Naive thymus-derived CD4-positive, alpha-beta T cell (primary cell): ENCODE measurements around the gene NCAM2. TPM values are rescaled to one million over a fixed set of nuclear protein-coding genes. Genes with fewer than 3 reads are reported as not detected.

ENCODE experiments used
- ATAC-seq: fragments of 150-1000 bp; cut with Tn5 transposase; 2 replicates; pipeline ENCODE4 v1.10.0; 2021; ENCODE audit warnings: mild to moderate bottlenecking, moderate library complexity
- CTCF ChIA-PET: fragments of 350-600 bp; sonication (Branson Sonifier 250); formaldehyde crosslinking; loops from one replicate; lab custom pipeline; 2021; ENCODE audit warnings: antibody characterized with exemption; lab: Charles Lee
- POLR2A ChIA-PET: fragments of 350-600 bp; sonication (Branson Sonifier 250); formaldehyde crosslinking; loops from one replicate; lab custom pipeline; 2021; ENCODE audit warnings: antibody characterized with exemption, inconsistent platforms; lab: Charles Lee
- DNase-seq, 9 donors: peaks; one replicate each; pipeline versions ENCODE4 v3.0.0 to v3.0.0-alpha.2; 2020 to 2022; ENCODE audit warnings: mixed read lengths in 1 of 9
- H3K27ac ChIP-seq: one replicate; pipeline ENCODE4 v1.7.0; 2013; ENCODE audit warnings: mild to moderate bottlenecking, low read depth, low read length, moderate library complexity
- H3K27me3 ChIP-seq, 2 donors: one replicate each; pipeline ENCODE4 v1.7.0; 2013; ENCODE audit warnings: low read length in 2 of 2, mild to moderate bottlenecking in 2 of 2, moderate library complexity in 2 of 2; ENCODE audit not compliant: control insufficient read depth in 2 of 2, insufficient read depth in 2 of 2
- H3K36me3 ChIP-seq, 3 experiments: 1 replicate in 2 of 3; 2 replicates in 1 of 3; pipeline ENCODE4 v1.7.0; 2013; ENCODE audit warnings: low read length in 3 of 3, mild to moderate bottlenecking in 3 of 3, moderate library complexity in 1 of 3; ENCODE audit not compliant: insufficient read depth in 3 of 3, control insufficient read depth in 2 of 3
- H3K4me1 ChIP-seq, 2 donors: one replicate each; pipeline ENCODE4 v1.7.0; 2013; ENCODE audit warnings: low read length in 2 of 2, mild to moderate bottlenecking in 2 of 2, moderate library complexity in 1 of 2; ENCODE audit not compliant: control insufficient read depth in 2 of 2, insufficient read depth in 2 of 2
- H3K4me3 ChIP-seq: 2 replicates; pipeline ENCODE4 v1.7.0; 2013; ENCODE audit warnings: mild to moderate bottlenecking, low read length
- H3K9me3 ChIP-seq, 3 experiments: 1 replicate in 2 of 3; 2 replicates in 1 of 3; pipeline ENCODE4 v1.7.0; 2013; ENCODE audit warnings: low read length in 3 of 3; ENCODE audit not compliant: control insufficient read depth in 2 of 3
- H3K27ac Mint-ChIP-seq, 9 donors: one replicate each; pipeline ENCODE4 v1.8.0; 2020 to 2022; ENCODE audit warnings: mixed read lengths in 9 of 9, mild to moderate bottlenecking in 8 of 9, moderate library complexity in 5 of 9, inconsistent platforms in 2 of 9
- H3K27me3 Mint-ChIP-seq, 5 donors: one replicate each; pipeline ENCODE4 v1.8.0; 2021 to 2022; ENCODE audit warnings: mixed read lengths in 5 of 5, mild to moderate bottlenecking in 1 of 5
- H3K36me3 Mint-ChIP-seq, 5 donors: one replicate each; pipeline ENCODE4 v1.8.0; 2020 to 2022; ENCODE audit warnings: mixed read lengths in 5 of 5, mild to moderate bottlenecking in 3 of 5, inconsistent platforms in 1 of 5
- H3K4me1 Mint-ChIP-seq, 7 donors: one replicate each; pipeline ENCODE4 v1.8.0; 2020 to 2022; ENCODE audit warnings: mixed read lengths in 7 of 7, mild to moderate bottlenecking in 3 of 7, inconsistent platforms in 1 of 7
- H3K4me3 Mint-ChIP-seq, 10 donors: one replicate each; pipeline ENCODE4 v1.8.0; 2020 to 2022; ENCODE audit warnings: mild to moderate bottlenecking in 10 of 10, mixed read lengths in 10 of 10, moderate library complexity in 6 of 10, inconsistent platforms in 2 of 10
- H3K9me3 Mint-ChIP-seq, 11 donors: one replicate each; pipeline ENCODE4 v1.8.0; 2020 to 2022; ENCODE audit warnings: mixed read lengths in 11 of 11, mild to moderate bottlenecking in 4 of 11, inconsistent platforms in 1 of 11, moderate library complexity in 1 of 11
- intact Hi-C, 2 donors: fragments of 100-400 bp; cut with micrococcal nuclease; formaldehyde crosslinking; loops; one replicate each; pipeline ENCODE4 v1.15.1; 2023
- polyA plus RNA-seq, 2 donors: library from polyadenylated mRNA; unstranded; fragments of 300-500 nt; fragmentation: Illumina TruSeq; gene quantifications; one replicate each; pipeline ENCODE4 v1.2.3, GENCODE V29; 2021
- total RNA-seq, 6 experiments: library from RNA in 5 of 6; stranded (reverse) in 5 of 6; gene quantifications; 1 replicate in 5 of 6; 2 replicates in 1 of 6; pipeline ENCODE4 v1.2.3 and lab custom pipeline; 2021 to 2026

Gene NCAM2
- total and polyA plus RNA-seq, 7 experiments from 2014 or later = 0.07 TPM; not detected in 6

DNA sequence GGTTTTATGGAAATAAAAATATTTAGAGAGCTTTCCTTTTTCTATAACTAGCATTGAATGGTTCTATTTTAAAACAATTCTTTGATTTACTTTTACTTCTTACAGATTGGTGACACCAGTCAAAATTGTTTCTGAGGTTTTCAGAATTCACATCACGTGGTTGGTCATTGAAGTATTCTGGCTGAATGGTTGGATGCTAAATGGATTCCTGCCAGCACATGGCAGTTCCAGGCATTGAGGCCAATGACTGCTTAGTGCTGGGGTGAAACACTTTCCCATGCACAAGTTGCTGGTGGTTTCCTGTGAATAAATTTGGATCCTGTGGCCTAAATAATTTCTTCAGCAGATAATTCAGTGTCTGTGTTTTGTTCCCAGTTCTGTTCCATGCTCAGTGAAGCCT is 20.6 kb downstream of the NCAM2 start:
- no peaks in the 10 kb centered on the region for H3K4me1 ChIP-seq
- no peak for ATAC-seq
- DNase-seq = no peak
- no peaks in the 10 kb centered on the region for H3K27me3 Mint-ChIP-seq
- H3K9me3 Mint-ChIP-seq = peaks cover 0 to 7% (median 0%) of the 10 kb centered on the region in 11 donors
- no peak overlapping the region for H3K27ac Mint-ChIP-seq
- no peaks in the 10 kb centered on the region for H3K9me3 ChIP-seq
- POLR2A ChIA-PET = no interaction called here
- H3K4me3 ChIP-seq = no peak overlapping the region
- CTCF ChIA-PET = no interaction called here
- no peaks in the 10 kb centered on the region for H3K36me3 ChIP-seq
- H3K36me3 Mint-ChIP-seq = no peaks in the 10 kb centered on the region
- no peaks in the 10 kb centered on the region for H3K27me3 ChIP-seq
- intact Hi-C loops = no loop called here
- H3K4me3 Mint-ChIP-seq = no peak overlapping the region
- H3K4me1 Mint-ChIP-seq = no peaks in the 10 kb centered on the region
- no peak overlapping the region for H3K27ac ChIP-seq

- Histone ChIP-seq H3K9me3 (no peaks in the 10 kb centered on the region), H3K4me3 (no peak overlapping the region), H3K4me1 (no peaks in the 10 kb centered on the region), H3K36me3 (no peaks in the 10 kb centered on the region), H3K27ac (no peak overlapping the region), H3K27me3 (no peaks in the 10 kb centered on the region)
- Mint-ChIP-seq H3K27me3 (no peaks in the 10 kb centered on the region), H3K9me3 (peaks cover 0 to 7% (median 0%) of the 10 kb centered on the region in 11 donors), H3K27ac (no peak overlapping the region), H3K4me1 (no peaks in the 10 kb centered on the region), H3K4me3 (no peak overlapping the region), H3K36me3 (no peaks in the 10 kb centered on the region)
- DNase-seq (no peak), ATAC-seq (no peak)
- POLR2A ChIA-PET = no interaction called here
- intact Hi-C loops = no loop called here
- CTCF ChIA-PET = no interaction called here
Observed at GRCh38 chr21:21019681-21020080, 21.5 kb downstream of the NCAM2 start.

- Histone ChIP-seq H3K4me1 (no peaks in the 10 kb centered on the region), H3K4me3 (no peak overlapping the region), H3K9me3 (no peaks in the 10 kb centered on the region), H3K27me3 (peaks cover 0 to 3% of the 10 kb centered on the region in 2 donors), H3K27ac (no peak overlapping the region), H3K36me3 (no peaks in the 10 kb centered on the region)
- H3K27ac Mint-ChIP-seq = no peak overlapping the region
- H3K4me1 Mint-ChIP-seq = no peaks in the 10 kb centered on the region
- no peak overlapping the region for H3K4me3 Mint-ChIP-seq
- no peak for DNase-seq
- peaks cover 0 to 2% (median 0%) of the 10 kb centered on the region in 11 donors for H3K9me3 Mint-ChIP-seq
- no peak for ATAC-seq
- H3K27me3 Mint-ChIP-seq = no peaks in the 10 kb centered on the region
- CTCF ChIA-PET = no interaction called here
- POLR2A ChIA-PET = no interaction called here
- intact Hi-C loops = no loop called here
- H3K36me3 Mint-ChIP-seq = no peaks in the 10 kb centered on the region
Observed at GRCh38 chr21:21025742-21026141, 27.5 kb downstream of the NCAM2 start.

- POLR2A ChIA-PET = no interaction called here
Observed at GRCh38 chr21:21028275-21028820, 30.1 kb downstream of the NCAM2 start.

GRCh38 chr21:21029164-21029563 is 31.0 kb downstream of the NCAM2 start:
- no peaks in the 10 kb centered on the region for H3K9me3 Mint-ChIP-seq
- ChIA-PET POLR2A (no interaction called here), CTCF (no interaction called here)
- no peak overlapping the region for H3K27ac Mint-ChIP-seq
- no peaks in the 10 kb centered on the region for H3K9me3 ChIP-seq
- no peaks in the 10 kb centered on the region for H3K36me3 Mint-ChIP-seq
- DNase-seq (no peak), ATAC-seq (no peak)
- intact Hi-C loops = no loop called here
- H3K27me3 ChIP-seq = peaks cover 0 to 3% of the 10 kb centered on the region in 2 donors
- no peak overlapping the region for H3K4me3 Mint-ChIP-seq
- no peaks in the 10 kb centered on the region for H3K4me1 Mint-ChIP-seq
- no peaks in the 10 kb centered on the region for H3K36me3 ChIP-seq
- H3K4me3 ChIP-seq = no peak overlapping the region
- H3K4me1 ChIP-seq = no peaks in the 10 kb centered on the region
- H3K27ac ChIP-seq = no peak overlapping the region
- H3K27me3 Mint-ChIP-seq = no peaks in the 10 kb centered on the region

More at GRCh38 chr21:21028275-21028820, 30.1 kb downstream of the NCAM2 start:
- no peak for ATAC-seq
- H3K27me3 Mint-ChIP-seq = no peaks in the 10 kb centered on the region
- Histone ChIP-seq H3K9me3 (no peaks in the 10 kb centered on the region), H3K36me3 (no peaks in the 10 kb centered on the region), H3K4me3 (no peak overlapping the region), H3K4me1 (no peaks in the 10 kb centered on the region), H3K27me3 (peaks cover 0 to 3% of the 10 kb centered on the region in 2 donors), H3K27ac (no peak overlapping the region)
- H3K36me3 Mint-ChIP-seq = no peaks in the 10 kb centered on the region
- CTCF ChIA-PET = no interaction called here
- intact Hi-C loops = no loop called here
- no peak for DNase-seq
- no peaks in the 10 kb centered on the region for H3K9me3 Mint-ChIP-seq
- H3K4me1 Mint-ChIP-seq = no peaks in the 10 kb centered on the region
- no peak overlapping the region for H3K27ac Mint-ChIP-seq
- H3K4me3 Mint-ChIP-seq = no peak overlapping the region

DNA sequence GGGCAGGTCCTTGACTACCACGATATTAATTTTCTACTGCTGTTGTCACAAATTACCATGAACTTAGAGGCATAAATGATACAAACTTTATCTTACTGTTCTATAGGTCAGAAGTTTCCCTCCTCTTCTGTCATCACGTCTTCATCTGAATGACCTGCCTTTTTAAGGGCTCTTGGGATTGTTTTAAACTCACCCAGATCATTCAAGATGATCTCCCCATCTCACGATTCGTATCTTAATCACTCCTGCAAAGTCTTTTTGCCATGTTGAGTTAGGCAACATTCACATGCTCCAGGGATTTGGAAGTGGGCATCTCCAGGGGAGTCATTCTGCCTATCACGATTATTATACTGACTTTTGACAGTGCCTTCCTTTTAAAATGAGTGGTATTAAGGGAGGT is 32.1 kb downstream of the NCAM2 start:
- Mint-ChIP-seq H3K4me1 (no peaks in the 10 kb centered on the region), H3K4me3 (no peak overlapping the region), H3K27me3 (no peaks in the 10 kb centered on the region), H3K9me3 (no peaks in the 10 kb centered on the region), H3K27ac (no peak overlapping the region), H3K36me3 (no peaks in the 10 kb centered on the region)
- Histone ChIP-seq H3K9me3 (no peaks in the 10 kb centered on the region), H3K36me3 (no peaks in the 10 kb centered on the region), H3K27me3 (peaks cover 0 to 3% of the 10 kb centered on the region in 2 donors), H3K4me1 (no peaks in the 10 kb centered on the region), H3K4me3 (no peak overlapping the region), H3K27ac (no peak overlapping the region)
- CTCF ChIA-PET = no interaction called here
- POLR2A ChIA-PET = no interaction called here
- no peak for DNase-seq
- intact Hi-C loops = no loop called here
- no peak for ATAC-seq

DNA sequence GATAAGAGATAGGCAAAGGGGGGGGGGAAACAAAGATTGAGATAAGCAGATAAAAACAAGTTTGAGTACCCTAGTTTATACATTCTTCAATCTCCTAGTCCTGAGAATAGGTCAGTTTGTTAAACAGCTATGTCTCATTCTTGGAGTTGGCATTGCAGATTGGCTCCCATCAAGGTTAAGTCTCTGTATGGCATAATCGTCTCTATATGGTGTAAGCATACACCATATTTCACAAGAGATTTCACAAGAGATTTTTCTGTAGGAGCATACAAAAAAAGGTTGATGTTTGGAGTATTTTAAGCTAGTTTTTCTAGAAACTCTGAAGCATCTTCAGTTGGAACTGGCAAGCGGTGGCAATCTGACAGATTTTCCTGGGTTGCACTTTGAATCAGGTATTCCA is 35.8 kb downstream of the NCAM2 start:
- no peaks in the 10 kb centered on the region for H3K36me3 Mint-ChIP-seq
- intact Hi-C loops = no loop called here
- Histone ChIP-seq H3K36me3 (no peaks in the 10 kb centered on the region), H3K4me1 (no peaks in the 10 kb centered on the region), H3K9me3 (no peaks in the 10 kb centered on the region), H3K27me3 (peaks cover 0 to 3% of the 10 kb centered on the region in 2 donors), H3K27ac (no peak overlapping the region), H3K4me3 (no peak overlapping the region)
- H3K9me3 Mint-ChIP-seq = peaks cover 0 to 3% (median 0%) of the 10 kb centered on the region in 11 donors
- POLR2A ChIA-PET = no interaction called here
- ATAC-seq (no peak), DNase-seq (no peak)
- H3K4me3 Mint-ChIP-seq = no peak overlapping the region
- CTCF ChIA-PET = no interaction called here
- H3K27ac Mint-ChIP-seq = no peak overlapping the region
- H3K4me1 Mint-ChIP-seq = no peaks in the 10 kb centered on the region
- H3K27me3 Mint-ChIP-seq = no peaks in the 10 kb centered on the region
